ENCODE results near the gene SORCS2.

The SORCS2 gene

GRCh38 chr4:7620086-7620813 lies 427.9 kb downstream of the SORCS2 start:
- DNase-seq (ENCODE audit: low read depth), result no peak

DNA sequence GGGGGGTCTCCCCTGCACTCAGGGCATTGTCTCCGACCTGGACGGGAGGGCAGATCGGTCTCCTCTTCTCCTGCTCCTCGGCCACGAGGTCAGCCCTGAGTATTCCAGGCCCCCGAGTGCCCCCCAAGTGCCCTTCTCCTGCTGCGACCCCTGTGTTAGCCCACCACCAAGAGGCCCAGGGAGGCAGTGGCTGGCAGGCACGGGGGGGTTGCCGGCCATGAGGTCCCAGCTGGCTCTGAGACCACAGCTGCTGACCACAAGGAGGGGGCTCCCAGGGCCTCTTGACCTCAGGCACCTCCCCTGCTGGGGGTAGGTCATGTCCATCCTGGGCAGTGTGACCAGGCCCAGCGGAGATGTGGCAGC lies 428.5 kb downstream of the SORCS2 start:
- no peak for DNase-seq (ENCODE audit: low read depth)

DNA sequence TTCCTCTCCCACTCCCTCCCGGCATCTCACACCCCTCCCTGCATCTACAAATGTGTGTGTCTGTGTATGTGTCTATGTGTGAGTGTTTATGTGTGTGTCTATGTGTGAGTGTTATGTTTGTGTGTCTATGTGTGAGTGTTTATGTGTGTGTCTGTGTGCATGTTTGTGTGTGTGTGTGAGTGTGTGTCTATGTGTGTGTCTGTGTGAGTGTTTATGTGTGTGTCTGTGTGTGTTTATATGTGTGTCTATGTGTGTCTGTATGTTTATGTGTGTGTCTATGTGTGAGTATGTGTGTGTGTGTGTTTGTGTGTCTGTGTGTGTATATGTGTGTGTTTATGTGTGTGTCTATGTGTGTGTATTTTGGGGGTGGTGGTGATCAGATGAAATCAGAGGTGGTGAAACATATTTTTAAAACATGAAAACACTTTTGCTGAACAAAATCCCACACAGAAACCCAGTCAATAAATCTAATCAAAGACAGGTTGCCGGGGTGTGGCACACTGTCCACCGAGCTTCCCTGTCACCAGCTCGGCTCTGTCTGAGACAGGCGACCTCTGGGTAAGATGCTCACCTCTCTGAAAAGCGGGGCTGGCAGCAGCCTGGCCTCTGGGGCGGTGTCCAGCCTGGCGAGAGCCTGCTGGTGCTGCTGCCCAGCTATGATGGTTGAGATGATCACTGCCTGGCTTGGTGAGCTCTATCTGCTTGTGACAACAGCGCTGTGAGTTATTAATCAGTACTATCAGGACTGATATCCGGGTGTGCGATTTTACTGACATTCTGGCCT lies 429.1 kb downstream of the SORCS2 start:
- no peak for DNase-seq (ENCODE audit: low read depth)

DNA sequence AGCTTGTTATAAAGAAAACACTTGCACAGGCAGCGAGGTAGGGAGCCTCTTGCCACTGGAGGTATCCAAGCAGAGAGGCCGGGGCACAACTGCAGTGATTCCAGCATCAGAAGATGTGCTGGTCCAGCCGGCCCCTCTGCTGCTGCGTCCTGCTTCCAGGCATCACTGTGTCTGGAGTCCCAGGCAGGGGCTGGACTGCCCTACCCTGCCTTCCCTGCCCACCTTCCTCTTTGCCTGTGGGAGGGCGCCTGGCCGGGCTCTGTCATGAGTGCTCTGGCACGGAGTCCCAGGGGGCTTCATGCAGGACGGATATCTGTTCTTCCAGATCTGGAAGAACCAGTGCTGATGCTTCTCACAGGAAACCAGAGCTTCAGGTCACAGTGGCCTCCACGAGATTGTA lies 430.0 kb downstream of the SORCS2 start:
- DNase-seq (ENCODE audit: low read depth), result no peak

DNA sequence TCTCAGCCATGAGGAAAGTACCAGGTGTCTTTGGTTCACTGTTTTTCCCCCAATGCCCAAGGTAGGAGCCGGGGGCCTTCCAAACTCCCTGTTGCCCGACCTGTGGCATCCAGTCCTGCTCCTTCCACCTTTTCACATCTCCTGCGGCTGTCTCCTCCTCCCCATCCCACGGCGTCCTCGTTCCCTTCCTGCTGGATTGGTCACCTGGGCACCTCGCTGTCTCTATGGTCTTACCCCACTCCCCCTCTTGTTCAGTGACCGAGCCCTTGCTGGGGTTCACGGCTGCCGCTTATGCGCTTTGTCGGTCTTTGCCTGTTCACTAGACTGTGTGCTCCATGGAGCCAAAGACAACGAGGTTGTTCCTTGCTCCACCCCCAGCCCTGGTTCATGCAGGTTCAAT lies 431.1 kb downstream of the SORCS2 start:
- DNase-seq (ENCODE audit: low read depth), result no peak

- no peak for DNase-seq (ENCODE audit: low read depth)
Measured at GRCh38 chr4:7624396-7624980, 432.1 kb downstream of the SORCS2 start.

GRCh38 chr4:7625071-7625470 lies 432.7 kb downstream of the SORCS2 start:
- DNase-seq (ENCODE audit: low read depth), result peak; percentile 13

GRCh38 chr4:7626531-7626930 lies 434.2 kb downstream of the SORCS2 start:
- DNase-seq (ENCODE audit: low read depth), result no peak

GRCh38 chr4:7627251-7628250 lies 435.2 kb downstream of the SORCS2 start:
- no peak for DNase-seq (ENCODE audit: low read depth)

DNA sequence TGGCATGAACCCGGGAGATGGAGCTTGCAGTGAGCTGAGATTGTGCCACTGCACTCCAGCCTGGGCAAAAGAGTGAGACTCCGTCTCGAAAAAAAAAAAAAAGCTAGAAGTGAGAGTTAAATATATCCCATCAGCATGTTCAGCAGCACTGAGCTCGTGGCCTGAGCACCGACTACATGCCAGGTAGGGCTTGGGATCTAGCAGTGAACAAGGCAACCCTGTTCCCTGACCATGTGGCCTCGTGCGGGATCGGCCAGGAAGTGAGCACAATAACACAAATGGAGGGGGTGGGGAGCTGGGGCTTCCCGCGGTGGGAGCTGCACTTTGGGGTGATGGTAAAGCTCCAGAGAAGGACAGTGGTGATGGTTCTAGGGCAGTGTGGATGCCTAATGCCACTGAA lies 436.1 kb downstream of the SORCS2 start:
- no peak for DNase-seq (ENCODE audit: low read depth)

GRCh38 chr4:7629501-7630254 lies 437.3 kb downstream of the SORCS2 start:
- DNase-seq (ENCODE audit: low read depth), result no peak

DNA sequence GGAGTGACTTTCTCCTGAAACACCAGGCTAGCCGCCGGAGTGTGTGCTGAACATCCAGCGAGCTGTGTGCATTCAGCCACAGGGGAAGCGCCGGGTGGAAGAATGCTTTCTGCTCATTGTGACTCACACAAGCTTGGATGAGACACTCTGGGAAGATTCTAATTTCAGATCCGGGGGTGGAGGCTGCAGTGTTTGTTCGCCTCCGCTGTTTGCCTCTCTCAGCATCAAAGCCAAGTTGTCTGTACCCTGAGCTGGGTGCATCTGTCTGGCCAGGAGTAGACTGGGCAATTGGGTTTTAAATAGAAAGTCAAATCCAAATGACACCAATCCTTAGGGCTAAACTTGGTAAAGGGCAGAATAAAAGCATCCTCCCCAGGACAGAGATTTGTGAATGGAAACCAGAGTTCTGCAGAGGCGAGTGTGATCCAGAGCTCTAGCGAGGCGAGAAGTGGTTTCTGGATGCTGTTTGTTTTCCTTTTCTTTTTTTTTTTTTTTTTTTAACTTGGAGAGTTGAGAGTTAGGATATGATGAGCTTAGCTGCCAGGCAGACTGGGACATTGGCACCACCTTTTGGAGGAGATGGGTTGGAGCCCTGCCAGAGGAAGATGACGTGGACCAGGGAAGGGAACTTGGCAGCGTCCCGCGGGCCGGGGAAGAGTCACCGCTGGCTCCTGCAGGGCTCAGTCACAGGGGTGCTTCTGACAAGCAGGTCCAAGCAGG lies 438.4 kb downstream of the SORCS2 start:
- DNase-seq (ENCODE audit: low read depth), result peak; percentile 89

DNA sequence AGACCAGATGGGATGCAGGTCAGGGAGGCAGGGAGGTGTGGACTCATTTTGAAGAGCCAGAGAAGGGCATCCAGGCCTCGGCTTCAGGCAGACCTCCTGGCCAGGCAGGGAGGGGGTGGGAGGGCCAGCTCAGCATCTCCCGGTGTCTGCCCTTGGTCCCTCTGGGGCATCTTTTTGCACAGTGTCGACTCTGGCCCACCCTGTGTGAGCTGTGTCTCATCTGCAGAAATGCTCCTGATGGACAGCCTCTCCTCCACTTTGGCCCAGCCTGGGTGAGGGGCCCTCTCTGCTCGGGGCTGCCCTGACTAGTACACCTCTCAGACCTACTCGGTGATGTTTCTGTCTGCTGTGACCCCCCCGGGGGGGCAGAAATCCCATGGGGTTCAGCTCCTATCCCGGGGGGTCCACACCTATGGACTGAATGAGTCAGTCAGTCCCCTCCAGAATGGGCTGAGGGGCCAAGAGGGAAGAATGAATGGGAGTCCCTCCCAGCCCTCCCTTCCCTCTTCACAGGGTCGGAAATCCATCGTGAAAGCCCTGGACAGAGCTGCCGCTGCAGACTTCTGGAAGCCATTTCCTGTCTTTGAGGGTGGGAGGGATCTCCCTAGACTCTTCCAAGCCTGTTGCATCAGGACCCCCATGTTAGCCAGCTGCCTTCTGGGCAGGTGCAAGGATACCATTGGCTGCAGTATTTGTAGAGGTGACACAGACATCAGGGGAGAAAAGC lies 439.1 kb downstream of the SORCS2 start:
- DNase-seq (ENCODE audit: low read depth), result no peak

GRCh38 chr4:7632341-7632740 lies 440.0 kb downstream of the SORCS2 start:
- DNase-seq (ENCODE audit: low read depth), result no peak

- DNase-seq (ENCODE audit: low read depth), result no peak
Measured at GRCh38 chr4:7632971-7633370, 440.6 kb downstream of the SORCS2 start.

DNA sequence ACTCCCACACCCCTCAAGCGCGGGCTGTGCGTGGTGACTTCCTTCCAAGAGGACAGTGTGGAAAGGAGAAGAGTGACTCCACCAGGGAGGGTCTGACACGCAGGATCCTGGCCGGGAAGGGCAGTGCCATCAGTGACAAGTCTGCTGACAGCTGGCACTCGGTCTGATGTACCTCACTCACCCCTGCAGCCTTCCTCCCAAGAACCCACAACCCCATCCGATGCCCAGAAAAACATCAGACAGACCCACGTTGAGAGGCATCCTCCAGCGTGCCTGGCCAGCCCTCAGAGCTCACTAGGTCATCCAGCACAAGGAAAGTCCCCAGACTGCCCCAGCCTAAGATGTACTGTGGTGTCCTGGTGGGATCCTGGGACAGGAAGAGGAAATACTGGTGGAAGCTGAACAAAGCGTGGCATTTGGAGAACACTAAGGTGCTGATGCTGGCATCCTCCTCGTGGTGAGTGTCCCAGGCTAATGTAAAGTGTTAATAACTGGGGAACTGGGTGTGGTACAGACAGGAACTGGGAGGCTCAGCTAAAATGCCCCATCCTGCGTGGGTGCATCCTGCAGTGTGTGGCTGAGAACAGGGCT lies 442.4 kb downstream of the SORCS2 start:
- no peak for DNase-seq (ENCODE audit: low read depth)

GRCh38 chr4:7635445-7636239 lies 443.3 kb downstream of the SORCS2 start:
- DNase-seq (ENCODE audit: low read depth), result no peak

GRCh38 chr4:7636240-7636508 lies 443.8 kb downstream of the SORCS2 start:
- DNase-seq (ENCODE audit: low read depth), result no peak

GRCh38 chr4:7637139-7637538 lies 444.8 kb downstream of the SORCS2 start:
- no peak for DNase-seq (ENCODE audit: low read depth)
